KMS-11 (cell line): ENCODE results near the gene CHMP6.
A peak's percentile ranks its signal among the peaks of the same experiment; 100 is the strongest.

Experiments used
- H2AFZ ChIP-seq: fragments of 200-600 bp; sonication (generic); 2 replicates; pipeline ENCODE4 v1.6.1; 2016; ENCODE audit warnings: antibody characterized with exemption, mixed run types, low read depth
- H3K27ac ChIP-seq: fragments of 200-600 bp; sonication (generic); 2 replicates; pipeline ENCODE4 v1.6.1; 2016; ENCODE audit warnings: mild to moderate bottlenecking, mixed run types
- H3K27me3 ChIP-seq: fragments of 200-600 bp; sonication (generic); 2 replicates; pipeline ENCODE4 v1.6.1; 2017; ENCODE audit warnings: mild to moderate bottlenecking, low read depth, mixed run types, moderate library complexity; ENCODE audit not compliant: insufficient read depth
- H3K36me3 ChIP-seq: fragments of 200-600 bp; sonication (generic); 2 replicates; pipeline ENCODE4 v1.6.1; 2017; ENCODE audit warnings: mild to moderate bottlenecking, mixed run types; ENCODE audit not compliant: insufficient read depth
- H3K4me1 ChIP-seq: fragments of 200-600 bp; sonication (generic); 2 replicates; pipeline ENCODE4 v1.6.1; 2016; ENCODE audit warnings: mild to moderate bottlenecking, low read depth, mixed run types; ENCODE audit not compliant: poor library complexity, severe bottlenecking
- H3K4me2 ChIP-seq: fragments of 200-600 bp; sonication (generic); 2 replicates; pipeline ENCODE4 v1.7.0; 2016; ENCODE audit warnings: mild to moderate bottlenecking, mixed run types
- H3K4me3 ChIP-seq: fragments of 200-600 bp; sonication (generic); IDR thresholded peaks from 2 replicates; pipeline ENCODE4 v1.6.1; 2017; ENCODE audit warnings: low read depth, low read length, mixed read lengths; ENCODE audit not compliant: insufficient read depth
- H3K79me2 ChIP-seq: fragments of 200-600 bp; sonication (generic); 2 replicates; pipeline ENCODE4 v1.6.1; 2016; ENCODE audit warnings: low read depth, mixed run types; ENCODE audit not compliant: insufficient read depth
- H3K9ac ChIP-seq: fragments of 200-600 bp; sonication (generic); 2 replicates; pipeline ENCODE4 v1.6.1; 2016; ENCODE audit warnings: mild to moderate bottlenecking, mixed run types
- H4K20me1 ChIP-seq: fragments of 200-600 bp; sonication (generic); 2 replicates; pipeline ENCODE4 v1.6.1; 2016; ENCODE audit warnings: mild to moderate bottlenecking, mixed run types; ENCODE audit not compliant: insufficient read depth
- TF ChIP-seq, protein P1 (sequence below): fragments of 200-600 bp; sonication (generic); conservative IDR thresholded peaks from 2 replicates; pipeline ENCODE4 v1.6.1; 2017; ENCODE audit warnings: low read depth, mild to moderate bottlenecking, antibody characterized with exemption, low read length, moderate library complexity, mixed read lengths

The CHMP6 gene

DNA sequence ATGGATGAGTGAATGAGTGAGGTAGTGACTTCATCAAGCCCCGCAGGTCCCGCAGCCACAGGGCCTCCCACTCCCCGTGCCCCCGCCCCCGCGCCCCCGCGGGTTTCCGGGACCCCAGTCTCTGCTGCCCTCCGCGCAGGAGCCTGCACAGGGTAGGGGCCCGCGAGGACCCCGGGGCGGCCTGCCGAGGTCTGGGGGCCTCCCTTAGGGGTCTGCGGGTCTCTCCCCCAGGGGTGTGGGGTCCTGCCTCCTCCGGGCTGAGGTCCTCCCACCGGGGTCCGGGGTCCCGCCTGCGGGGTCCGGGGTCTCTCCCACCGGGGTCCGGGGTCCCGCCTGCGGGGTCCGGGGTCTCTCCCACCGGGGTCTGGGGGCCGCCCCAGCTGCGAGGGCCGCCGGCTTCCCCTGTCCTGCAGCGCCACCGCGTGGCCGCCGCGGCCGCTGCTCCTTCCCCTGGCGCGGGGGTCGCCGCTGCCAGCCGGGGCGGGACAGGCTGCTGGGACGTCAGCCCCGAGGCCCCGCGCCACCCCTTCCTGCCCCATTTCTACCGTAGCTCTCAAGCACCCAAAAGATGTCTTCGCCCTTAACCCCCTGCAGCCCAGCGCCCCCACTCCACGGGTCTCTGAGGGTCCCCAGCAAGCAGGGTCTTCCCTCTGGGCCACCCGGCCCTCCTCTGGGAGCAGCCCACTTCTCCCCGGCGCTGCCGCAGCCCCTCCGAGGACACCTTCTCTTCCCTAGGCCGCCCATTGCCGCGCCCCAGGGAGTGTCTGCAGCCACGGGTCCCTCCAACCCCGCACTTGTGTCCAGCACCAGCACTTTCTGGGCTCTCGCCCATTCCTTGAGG is 10.4 kb upstream of the CHMP6 start:
- Histone ChIP-seq H3K9ac (no peak overlapping the region), H3K4me3 (no peak overlapping the region), H4K20me1 (no peaks in the 10 kb centered on the region), H3K27me3 (peaks cover 29% of the 10 kb centered on the region; the same call in 1 of the 2 replicates), H3K79me2 (no peaks in the 10 kb centered on the region), H3K36me3 (no peaks in the 10 kb centered on the region), H2AFZ (no peak overlapping the region), H3K4me2 (peak overlapping the region; percentile 25; the same call in 1 of the 2 replicates), H3K4me1 (no peaks in the 10 kb centered on the region), H3K27ac (no peak overlapping the region)
- TF ChIP-seq, protein P1, sequence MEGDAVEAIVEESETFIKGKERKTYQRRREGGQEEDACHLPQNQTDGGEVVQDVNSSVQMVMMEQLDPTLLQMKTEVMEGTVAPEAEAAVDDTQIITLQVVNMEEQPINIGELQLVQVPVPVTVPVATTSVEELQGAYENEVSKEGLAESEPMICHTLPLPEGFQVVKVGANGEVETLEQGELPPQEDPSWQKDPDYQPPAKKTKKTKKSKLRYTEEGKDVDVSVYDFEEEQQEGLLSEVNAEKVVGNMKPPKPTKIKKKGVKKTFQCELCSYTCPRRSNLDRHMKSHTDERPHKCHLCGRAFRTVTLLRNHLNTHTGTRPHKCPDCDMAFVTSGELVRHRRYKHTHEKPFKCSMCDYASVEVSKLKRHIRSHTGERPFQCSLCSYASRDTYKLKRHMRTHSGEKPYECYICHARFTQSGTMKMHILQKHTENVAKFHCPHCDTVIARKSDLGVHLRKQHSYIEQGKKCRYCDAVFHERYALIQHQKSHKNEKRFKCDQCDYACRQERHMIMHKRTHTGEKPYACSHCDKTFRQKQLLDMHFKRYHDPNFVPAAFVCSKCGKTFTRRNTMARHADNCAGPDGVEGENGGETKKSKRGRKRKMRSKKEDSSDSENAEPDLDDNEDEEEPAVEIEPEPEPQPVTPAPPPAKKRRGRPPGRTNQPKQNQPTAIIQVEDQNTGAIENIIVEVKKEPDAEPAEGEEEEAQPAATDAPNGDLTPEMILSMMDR: peak; percentile 89

DNA sequence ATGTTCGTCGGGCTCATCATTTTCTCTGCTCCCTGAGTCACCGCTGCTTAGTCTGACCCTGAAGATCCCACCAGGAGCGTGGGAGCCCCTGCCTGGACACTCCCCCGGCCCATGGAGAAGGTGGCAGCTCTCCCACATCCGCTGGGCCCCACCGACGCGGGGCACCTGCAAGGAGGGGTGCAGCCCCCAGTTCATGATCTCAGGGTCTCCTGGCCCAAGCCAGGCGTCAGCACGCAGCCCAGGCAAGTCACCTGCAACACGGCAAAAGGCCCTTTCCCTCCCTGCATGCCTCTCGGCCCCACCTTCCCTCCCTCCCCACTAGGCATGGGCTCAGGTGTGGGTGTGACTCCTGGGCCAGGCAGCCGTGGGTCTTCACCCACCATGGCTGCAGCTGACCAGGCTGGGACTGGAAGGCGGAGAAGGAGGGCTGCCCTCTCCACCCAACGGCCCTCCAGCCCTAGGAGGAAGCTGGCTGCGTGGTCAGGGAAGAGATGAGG is 9.7 kb upstream of the CHMP6 start:
- Histone ChIP-seq H3K27me3 (peaks cover 33% of the 10 kb centered on the region; the same call in 1 of the 2 replicates), H3K79me2 (no peaks in the 10 kb centered on the region), H2AFZ (no peak overlapping the region), H3K4me1 (no peaks in the 10 kb centered on the region), H3K9ac (no peak overlapping the region), H4K20me1 (no peaks in the 10 kb centered on the region), H3K4me2 (no peak overlapping the region), H3K27ac (no peak overlapping the region), H3K36me3 (no peaks in the 10 kb centered on the region), H3K4me3 (no peak overlapping the region)
- TF ChIP-seq, protein P1: no peak

DNA sequence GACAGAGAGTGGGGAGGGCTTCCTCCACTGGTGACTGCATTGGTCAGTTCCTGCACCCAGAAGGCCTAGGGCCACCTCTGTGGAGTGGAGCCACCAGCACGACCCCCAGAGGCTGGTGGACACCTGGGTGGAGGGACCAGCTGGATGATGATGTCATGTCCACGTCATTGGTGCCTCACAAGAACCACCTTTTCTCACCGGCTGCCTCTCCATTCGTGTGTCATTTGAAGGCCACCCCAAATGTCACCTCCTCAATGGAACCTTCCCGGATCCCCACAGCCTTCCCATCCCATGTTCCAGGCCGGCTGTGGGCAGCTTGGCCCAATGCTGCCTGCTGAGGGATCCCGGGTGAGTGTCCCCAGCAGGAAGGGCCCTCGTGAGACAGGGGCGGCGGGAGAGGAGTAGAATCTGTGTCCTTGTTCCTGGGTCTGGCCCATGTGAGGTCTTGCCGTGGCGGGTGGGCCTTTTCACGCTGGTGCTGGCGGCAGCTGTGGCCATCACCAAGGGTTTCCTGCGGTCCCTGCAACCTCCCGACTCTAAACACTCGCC is 9.1 kb upstream of the CHMP6 start:
- Histone ChIP-seq H3K9ac (no peak overlapping the region), H3K79me2 (no peaks in the 10 kb centered on the region), H3K4me3 (no peak overlapping the region), H3K36me3 (no peaks in the 10 kb centered on the region), H3K4me1 (no peaks in the 10 kb centered on the region), H3K27me3 (peaks cover 39% of the 10 kb centered on the region; the same call in 1 of the 2 replicates), H3K4me2 (no peak overlapping the region), H3K27ac (no peak overlapping the region), H4K20me1 (no peaks in the 10 kb centered on the region), H2AFZ (no peak overlapping the region)
- TF ChIP-seq, protein P1: no peak

DNA sequence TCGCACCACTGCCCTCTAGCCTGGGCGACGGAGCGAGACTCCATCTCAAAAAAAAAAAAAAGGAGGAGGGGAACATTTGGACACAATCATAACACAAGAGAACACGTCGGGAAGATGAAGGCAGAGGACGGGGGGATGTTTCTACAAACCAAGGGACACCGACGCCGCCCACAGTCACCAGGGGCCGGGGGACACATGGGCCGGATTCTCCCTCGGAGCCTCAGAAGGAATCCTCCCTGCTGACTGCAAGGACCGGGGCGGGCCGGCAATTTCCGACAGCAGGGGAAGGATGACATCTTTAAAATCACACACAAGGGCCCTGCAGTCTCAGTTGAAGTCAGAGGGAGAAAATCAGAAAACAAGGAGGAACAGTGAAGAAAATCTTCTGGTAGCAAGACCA is 8.1 kb upstream of the CHMP6 start:
- peaks cover 47% of the 10 kb centered on the region; the same call in 1 of the 2 replicates for H3K27me3 ChIP-seq
- no peak overlapping the region for H3K27ac ChIP-seq
- no peaks in the 10 kb centered on the region for H3K79me2 ChIP-seq
- no peak overlapping the region for H3K9ac ChIP-seq
- H3K4me3 ChIP-seq: no peak overlapping the region
- H3K4me1 ChIP-seq: no peaks in the 10 kb centered on the region
- H2AFZ ChIP-seq: no peak overlapping the region
- H3K36me3 ChIP-seq: no peaks in the 10 kb centered on the region
- H3K4me2 ChIP-seq: no peak overlapping the region
- TF ChIP-seq, protein P1: no peak
- no peaks in the 10 kb centered on the region for H4K20me1 ChIP-seq
